IPS-18c (cell line): ENCODE results near the gene ENPEP.

ENCODE experiments used
- H3K4me3 ChIP-seq: 2 replicates; pipeline ENCODE4 v1.7.0; 2013; ENCODE audit warnings: low read depth, mild to moderate bottlenecking, low read length, moderate library complexity; ENCODE audit not compliant: insufficient read depth
- H3K9me3 ChIP-seq: one replicate; pipeline ENCODE4 v1.6.1; 2013; ENCODE audit warnings: mild to moderate bottlenecking, low read length, moderate library complexity; ENCODE audit not compliant: control insufficient read depth, insufficient read depth

ENPEP gene

GRCh38 chr4:110613745-110614144, 137.8 kb downstream of the ENPEP start:
- H3K9me3 ChIP-seq, result peaks cover 2% of the 10 kb centered on the region

GRCh38 chr4:110614173-110614963, 138.4 kb downstream of the ENPEP start:
- peak overlapping the region; percentile 63 for H3K4me3 ChIP-seq

More at GRCh38 chr4:110613745-110614144, 137.8 kb downstream of the ENPEP start:
- H3K4me3 ChIP-seq, result no peak overlapping the region

More at GRCh38 chr4:110614173-110614963, 138.4 kb downstream of the ENPEP start:
- peaks cover 5% of the 10 kb centered on the region for H3K9me3 ChIP-seq
